Measurements from ENCODE around the gene PPP2R1B. TPM values are rescaled to one million over a fixed set of nuclear protein-coding genes. Genes with fewer than 3 reads are reported as not detected.
A peak's percentile ranks its signal among the peaks of the same experiment; 100 is the strongest.

The PPP2R1B gene
- total and polyA plus RNA-seq, 8 donors: 5.5 to 71.2 (median 24.8) TPM

GRCh38 chr11:111707691-111708067 lies 58.5 kb downstream of the PPP2R1B start:
- intact Hi-C loops (cut with DNase I; ENCODE audit: low total_unique reads): no loop called here
- no peak overlapping the region for H3K4me3 ChIP-seq
- H3K27me3 ChIP-seq: no peaks in the 10 kb centered on the region
- H3K9me3 ChIP-seq: no peaks in the 10 kb centered on the region
- 63 to 84% (median 77%) methylated on average over 5 of the region's 5 CpGs for WGBS, 5 donors
- H3K27ac ChIP-seq: peak overlapping the region; percentile 9 to 75 (median 16)
- DNase-seq: no peak
- TF ChIP-seq CTCF (IDR thresholded peaks at IDR 0.05) (no peak), POLR2A (IDR thresholded peaks at IDR 0.05) (no peak), EP300 (IDR thresholded peaks at IDR 0.05) (no peak), POLR2AphosphoS5 (IDR thresholded peaks at IDR 0.05) (no peak)
- peaks cover 5 to 58% (median 23%) of the 10 kb centered on the region in 4 donors for H3K4me1 ChIP-seq
- peaks cover 28 to 77% (median 76%) of the 10 kb centered on the region in 4 donors for H3K36me3 ChIP-seq

GRCh38 chr11:111707039-111707690 lies 59.0 kb downstream of the PPP2R1B start:
- no peak overlapping the region for H3K4me3 ChIP-seq
- peak; percentile 82 for DNase-seq
- 17 to 27% (median 19%) methylated on average over 9 of the region's 9 CpGs for WGBS, 5 donors
- no peaks in the 10 kb centered on the region for H3K9me3 ChIP-seq
- TF ChIP-seq POLR2A (IDR thresholded peaks at IDR 0.05) (no peak), EP300 (IDR thresholded peaks at IDR 0.05) (no peak), POLR2AphosphoS5 (IDR thresholded peaks at IDR 0.05) (peak; percentile 62 to 89 (median 77)), CTCF (IDR thresholded peaks at IDR 0.05) (no peak)
- H3K4me1 ChIP-seq: peaks cover 5 to 63% (median 25%) of the 10 kb centered on the region in 4 donors
- H3K27ac ChIP-seq: peak overlapping the region in 4 of 5 donors; percentile 45 to 75 (median 66)
- no peaks in the 10 kb centered on the region for H3K27me3 ChIP-seq
- intact Hi-C loops (cut with DNase I; ENCODE audit: low total_unique reads): no loop called here
- peaks cover 23 to 77% (median 73%) of the 10 kb centered on the region in 4 donors for H3K36me3 ChIP-seq

- Histone ChIP-seq H3K4me3 (no peak overlapping the region), H3K27ac (peak overlapping the region in 4 of 5 donors; percentile 60 to 73 (median 68)), H3K36me3 (peaks cover 21 to 58% (median 50%) of the 10 kb centered on the region in 4 donors), H3K4me1 (peaks cover 5 to 66% (median 25%) of the 10 kb centered on the region in 4 donors), H3K9me3 (no peaks in the 10 kb centered on the region), H3K27me3 (no peaks in the 10 kb centered on the region)
- 29 to 61% (median 44%) methylated on average over 1 of the region's 1 CpG for WGBS, 5 donors
- intact Hi-C loops (cut with DNase I; ENCODE audit: low total_unique reads): no loop called here
- peak in 1 of 2 donors; percentile 78 for DNase-seq
- TF ChIP-seq EP300 (IDR thresholded peaks at IDR 0.05) (no peak), POLR2A (IDR thresholded peaks at IDR 0.05) (no peak), CTCF (IDR thresholded peaks at IDR 0.05) (no peak), POLR2AphosphoS5 (IDR thresholded peaks at IDR 0.05) (no peak)
These were observed 62.6 kb downstream of the PPP2R1B start for GRCh38 chr11:111703576-111703975.

- Histone ChIP-seq H3K4me1 (peaks cover 4 to 65% (median 25%) of the 10 kb centered on the region in 4 donors), H3K36me3 (peaks cover 21 to 50% (median 42%) of the 10 kb centered on the region in 4 donors), H3K9me3 (no peaks in the 10 kb centered on the region), H3K27ac (peak overlapping the region in 4 of 5 donors; percentile 8 to 73 (median 30)), H3K4me3 (no peak overlapping the region), H3K27me3 (no peaks in the 10 kb centered on the region)
- WGBS, 5 donors: 33 to 61% (median 57%) methylated on average over 5 of the region's 5 CpGs
- intact Hi-C loops (cut with DNase I; ENCODE audit: low total_unique reads): no loop called here
- TF ChIP-seq POLR2AphosphoS5 (IDR thresholded peaks at IDR 0.05): no peak
- no peak for TF ChIP-seq CTCF (IDR thresholded peaks at IDR 0.05)
- TF ChIP-seq POLR2A (IDR thresholded peaks at IDR 0.05): no peak
- TF ChIP-seq EP300 (IDR thresholded peaks at IDR 0.05): no peak
- DNase-seq: no peak
These were observed 63.6 kb downstream of the PPP2R1B start for GRCh38 chr11:111702623-111703022.

Data from stomach (tissue), 9 donors.